Peyer's patch (tissue), 4 donors: ENCODE data around the gene SEMA3C.

ENCODE experiments used
- POLR2A ChIP-seq, 2 donors: fragments of 450-650 bp; IDR thresholded peaks; one replicate each; pipeline ENCODE4 v1.5.1; 2017; ENCODE audit warnings: antibody characterized with exemption in 2 of 2, mild to moderate bottlenecking in 2 of 2, moderate library complexity in 2 of 2
- TF ChIP-seq, protein P1 (sequence below), 6 experiments: fragments of 450-650 bp in 4 of 6; fragments of 200-600 bp in 2 of 6; sonication (generic) in 1 of 6; IDR thresholded peaks; one replicate each; pipeline ENCODE4 v1.5.1; 2017 to 2019; ENCODE audit warnings: antibody characterized with exemption in 6 of 6, mild to moderate bottlenecking in 3 of 6, moderate library complexity in 1 of 6

DNA sequence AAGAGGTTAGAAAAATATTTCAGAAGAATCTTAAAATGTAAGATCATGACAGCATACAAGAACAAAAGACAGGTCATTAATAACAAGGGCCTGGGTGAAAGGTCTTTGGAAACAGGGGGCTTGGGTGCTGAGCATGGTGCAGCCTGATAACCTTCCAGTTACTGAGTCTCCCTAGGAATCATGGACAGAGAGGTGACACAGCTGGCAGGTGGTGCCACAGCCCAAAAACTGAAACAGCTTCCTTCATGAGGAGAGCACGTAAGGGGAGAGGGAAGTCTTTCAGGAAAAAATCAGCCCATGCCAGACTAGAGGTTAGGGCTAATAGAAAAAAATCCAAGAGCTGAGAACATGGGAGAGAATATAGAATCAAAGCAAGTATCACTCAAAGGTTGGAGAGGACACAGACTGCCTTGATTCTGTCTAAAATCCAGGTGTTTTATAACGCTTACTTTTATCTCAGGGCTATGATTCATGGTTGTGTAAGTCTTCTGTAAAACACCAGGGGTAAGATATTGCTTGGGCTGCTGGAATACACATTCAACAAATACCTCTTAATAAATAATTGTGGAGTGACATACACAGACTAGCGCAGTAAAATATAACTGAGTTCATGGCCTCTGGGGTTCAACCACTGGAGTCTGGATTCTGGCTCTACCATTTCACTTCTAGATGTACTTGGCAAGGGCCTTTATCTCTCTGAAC, 88.1 kb downstream of the SEMA3C start:
- no peak for TF ChIP-seq POLR2A (IDR thresholded peaks at IDR 0.05)
- TF ChIP-seq, protein P1, sequence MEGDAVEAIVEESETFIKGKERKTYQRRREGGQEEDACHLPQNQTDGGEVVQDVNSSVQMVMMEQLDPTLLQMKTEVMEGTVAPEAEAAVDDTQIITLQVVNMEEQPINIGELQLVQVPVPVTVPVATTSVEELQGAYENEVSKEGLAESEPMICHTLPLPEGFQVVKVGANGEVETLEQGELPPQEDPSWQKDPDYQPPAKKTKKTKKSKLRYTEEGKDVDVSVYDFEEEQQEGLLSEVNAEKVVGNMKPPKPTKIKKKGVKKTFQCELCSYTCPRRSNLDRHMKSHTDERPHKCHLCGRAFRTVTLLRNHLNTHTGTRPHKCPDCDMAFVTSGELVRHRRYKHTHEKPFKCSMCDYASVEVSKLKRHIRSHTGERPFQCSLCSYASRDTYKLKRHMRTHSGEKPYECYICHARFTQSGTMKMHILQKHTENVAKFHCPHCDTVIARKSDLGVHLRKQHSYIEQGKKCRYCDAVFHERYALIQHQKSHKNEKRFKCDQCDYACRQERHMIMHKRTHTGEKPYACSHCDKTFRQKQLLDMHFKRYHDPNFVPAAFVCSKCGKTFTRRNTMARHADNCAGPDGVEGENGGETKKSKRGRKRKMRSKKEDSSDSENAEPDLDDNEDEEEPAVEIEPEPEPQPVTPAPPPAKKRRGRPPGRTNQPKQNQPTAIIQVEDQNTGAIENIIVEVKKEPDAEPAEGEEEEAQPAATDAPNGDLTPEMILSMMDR (IDR thresholded peaks at IDR 0.05) = peak in 2 of 6 experiments; percentile 21 to 27
